Muscle of leg (tissue), 11 donors: Measurements from ENCODE around the gene RBFOX2. TPM values are rescaled to one million over a fixed set of nuclear protein-coding genes. Genes with fewer than 3 reads are reported as not detected.
"Not testable (repeated sequence)": the region's sequence is repeated elsewhere in the genome, so short reads cannot be mapped to it uniquely, and the experiment has no call there.

Source experiments
- DNase-seq: peaks from one replicate; pipeline ENCODE4 v3.0.0; 2013
- H3K27ac ChIP-seq: one replicate; pipeline ENCODE4 v1.5.1; 2013; ENCODE audit warnings: mild to moderate bottlenecking, low read length, control low read depth
- H3K27me3 ChIP-seq: one replicate; pipeline ENCODE4 v1.6.1; 2013; ENCODE audit warnings: low read length; ENCODE audit not compliant: control insufficient read depth, insufficient read depth
- H3K36me3 ChIP-seq: one replicate; pipeline ENCODE4 v1.6.1; 2013; ENCODE audit warnings: low read length; ENCODE audit not compliant: control insufficient read depth, insufficient read depth
- H3K4me1 ChIP-seq: one replicate; pipeline ENCODE4 v1.6.1; 2013; ENCODE audit warnings: low read length; ENCODE audit not compliant: control insufficient read depth, insufficient read depth
- H3K4me3 ChIP-seq: one replicate; pipeline ENCODE4 v1.5.1; 2013; ENCODE audit warnings: low read length, control low read depth
- H3K9me3 ChIP-seq: replicated peaks from 2 replicates; pipeline ENCODE4 v1.6.1; 2013; ENCODE audit warnings: low read depth, low read length; ENCODE audit not compliant: control insufficient read depth
- WGBS: methylation state at CpG from one replicate; pipeline ENCODE4 v1.1.5; 2013; ENCODE audit warnings: missing lambda C conversion rate; ENCODE audit not compliant: insufficient coverage; 5-methylcytosine and 5-hydroxymethylcytosine counted together
- polyA plus RNA-seq, 8 donors: library from polyadenylated mRNA; unstranded; fragments of 120-200 nt; gene quantifications; one replicate each; pipeline versions ENCODE4 v1.2.1 to v1.2.3, GENCODE V29; 2013; ENCODE audit warnings: inconsistent platforms in 1 of 8, low replicate concordance in 1 of 8; ENCODE audit not compliant: insufficient read length in 8 of 8, insufficient read depth in 1 of 8
- total RNA-seq: library from RNA; stranded (reverse); fragments of 120-200 nt; gene quantifications from one replicate; pipeline ENCODE4 v1.2.4, GENCODE V29; 2013

The RBFOX2 gene
- total and polyA plus RNA-seq, 9 donors: 159 to 234 (median 197) TPM

- 85% methylated on average over 3 of the region's 4 CpGs for WGBS
- Histone ChIP-seq H3K4me1 (no peaks in the 10 kb centered on the region), H3K27ac (no peak overlapping the region), H3K4me3 (no peak overlapping the region), H3K9me3 (no peaks in the 10 kb centered on the region), H3K36me3 (no peaks in the 10 kb centered on the region), H3K27me3 (no peaks in the 10 kb centered on the region)
- DNase-seq: no peak
Measured at GRCh38 chr22:35711336-35711735, 317.3 kb downstream of the RBFOX2 start.

DNA sequence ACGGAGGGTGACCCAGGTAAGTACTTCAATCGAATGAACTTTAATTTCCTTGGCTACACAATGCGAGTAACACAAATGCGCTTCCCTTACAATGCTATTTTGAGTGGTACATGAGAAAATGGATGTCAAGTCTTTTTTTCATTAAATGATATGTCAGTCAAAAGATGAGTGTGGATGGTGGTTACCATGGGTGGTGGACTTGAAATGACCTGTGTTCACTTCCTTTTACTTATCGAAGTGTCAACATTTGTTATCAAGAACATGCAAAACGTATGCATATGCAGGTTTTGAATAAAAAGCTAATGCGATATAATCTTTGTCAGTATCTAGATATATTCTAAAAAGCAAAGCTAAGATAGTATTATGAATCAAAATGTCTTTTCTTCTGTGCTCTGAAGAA, 319.7 kb downstream of the RBFOX2 start:
- no peak overlapping the region for H3K4me3 ChIP-seq
- no peaks in the 10 kb centered on the region for H3K36me3 ChIP-seq
- peak overlapping the region; percentile 32 for H3K27ac ChIP-seq
- no peaks in the 10 kb centered on the region for H3K9me3 ChIP-seq
- DNase-seq: no peak
- no peaks in the 10 kb centered on the region for H3K4me1 ChIP-seq
- no peaks in the 10 kb centered on the region for H3K27me3 ChIP-seq
- 92% methylated on average over 4 of the region's 7 CpGs for WGBS

GRCh38 chr22:35708453-35708852, 320.2 kb downstream of the RBFOX2 start:
- no peaks in the 10 kb centered on the region for H3K36me3 ChIP-seq
- H3K9me3 ChIP-seq: no peaks in the 10 kb centered on the region
- DNase-seq: peak; percentile 71
- H3K27ac ChIP-seq: peak overlapping the region; percentile 32
- no peaks in the 10 kb centered on the region for H3K4me1 ChIP-seq
- WGBS: 31% methylated on average over 2 of the region's 7 CpGs
- H3K27me3 ChIP-seq: no peaks in the 10 kb centered on the region
- no peak overlapping the region for H3K4me3 ChIP-seq

DNA sequence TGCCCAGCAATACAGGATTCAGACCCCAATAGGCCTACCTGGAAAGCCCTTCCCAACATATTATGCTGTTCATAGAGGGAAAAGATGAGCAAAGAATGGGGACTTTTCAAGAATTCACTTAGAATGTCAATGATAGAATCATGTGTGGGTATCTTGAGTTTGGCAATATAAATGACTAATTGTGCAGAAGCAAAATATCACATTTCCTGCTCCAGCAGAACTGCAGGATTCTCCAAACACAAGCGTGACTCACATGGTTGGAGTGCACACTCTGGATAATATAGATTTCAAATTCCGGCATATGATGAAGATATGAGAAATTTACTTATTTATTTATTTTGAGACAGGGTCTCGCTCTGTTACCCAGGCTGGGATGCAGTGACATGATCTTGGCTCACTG, 323.5 kb downstream of the RBFOX2 start:
- Histone ChIP-seq H3K4me3 (no peak overlapping the region), H3K36me3 (no peaks in the 10 kb centered on the region), H3K9me3 (no peaks in the 10 kb centered on the region), H3K27me3 (no peaks in the 10 kb centered on the region), H3K27ac (no peak overlapping the region), H3K4me1 (no peaks in the 10 kb centered on the region)
- no peak for DNase-seq
- no CpG with 5 or more reads among the region's 3 CpGs for WGBS

- Histone ChIP-seq H3K9me3 (no peaks in the 10 kb centered on the region), H3K27me3 (no peaks in the 10 kb centered on the region), H3K36me3 (no peaks in the 10 kb centered on the region), H3K27ac (no peak overlapping the region), H3K4me1 (no peaks in the 10 kb centered on the region), H3K4me3 (no peak overlapping the region)
- WGBS: 88% methylated on average over 6 of the region's 7 CpGs
- DNase-seq: no peak
Measured at GRCh38 chr22:35703861-35704584, 324.6 kb downstream of the RBFOX2 start.

GRCh38 chr22:35699852-35700251, 328.8 kb downstream of the RBFOX2 start:
- not testable (repeated sequence) for H3K4me3 ChIP-seq, DNase-seq, H3K36me3 ChIP-seq, H3K27ac ChIP-seq, H3K27me3 ChIP-seq, H3K4me1 ChIP-seq, H3K9me3 ChIP-seq
- WGBS: no CpG with 5 or more reads among the region's 6 CpGs

GRCh38 chr22:35697142-35697541, 331.5 kb downstream of the RBFOX2 start:
- no peak for DNase-seq
- 89% methylated on average over 7 of the region's 14 CpGs for WGBS
- H3K4me1 ChIP-seq: no peaks in the 10 kb centered on the region

DNA sequence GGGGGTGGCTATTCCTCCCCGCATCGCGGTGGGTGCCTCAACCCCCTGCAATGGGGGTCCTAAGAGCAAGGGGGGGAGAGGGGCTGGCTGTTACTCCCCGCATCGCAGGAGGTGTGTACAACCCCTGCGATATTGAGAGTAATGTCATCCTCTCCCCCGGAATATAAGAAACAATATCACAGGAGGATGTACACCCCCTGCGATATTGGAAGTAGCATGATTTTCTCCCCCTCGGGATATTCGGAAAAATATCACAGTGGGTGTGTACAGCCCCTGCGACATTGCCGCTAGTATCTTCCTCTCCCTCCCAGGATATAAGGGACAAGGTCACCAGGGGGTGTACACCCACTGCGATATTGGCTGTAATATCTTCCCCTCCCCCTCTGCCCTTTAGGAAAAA, 333.4 kb downstream of the RBFOX2 start:
- no peaks in the 10 kb centered on the region for H3K27me3 ChIP-seq
- no peak overlapping the region for H3K4me3 ChIP-seq
- H3K27ac ChIP-seq: no peak overlapping the region
- H3K9me3 ChIP-seq: no peaks in the 10 kb centered on the region
- peaks cover 6% of the 10 kb centered on the region for H3K4me1 ChIP-seq
- DNase-seq: no peak
- H3K36me3 ChIP-seq: no peaks in the 10 kb centered on the region
- 100% methylated on average over 2 of the region's 13 CpGs for WGBS

More at GRCh38 chr22:35697142-35697541, 331.5 kb downstream of the RBFOX2 start:
- no peaks in the 10 kb centered on the region for H3K36me3 ChIP-seq
- no peaks in the 10 kb centered on the region for H3K9me3 ChIP-seq
- no peak overlapping the region for H3K4me3 ChIP-seq
- no peak overlapping the region for H3K27ac ChIP-seq
- no peaks in the 10 kb centered on the region for H3K27me3 ChIP-seq

GRCh38 chr22:35690001-35690400, 338.6 kb downstream of the RBFOX2 start:
- no CpG with 5 or more reads among the region's 1 CpG for WGBS
- Histone ChIP-seq H3K27me3 (no peaks in the 10 kb centered on the region), H3K27ac (no peak overlapping the region), H3K36me3 (no peaks in the 10 kb centered on the region), H3K4me1 (peaks cover 6% of the 10 kb centered on the region), H3K9me3 (peaks cover 2% of the 10 kb centered on the region), H3K4me3 (no peak overlapping the region)
- no peak for DNase-seq

- Histone ChIP-seq H3K36me3 (no peaks in the 10 kb centered on the region), H3K4me3 (no peak overlapping the region), H3K9me3 (peaks cover 2% of the 10 kb centered on the region), H3K4me1 (peaks cover 6% of the 10 kb centered on the region), H3K27me3 (no peaks in the 10 kb centered on the region), H3K27ac (no peak overlapping the region)
- DNase-seq: no peak
- WGBS: 80% methylated on average over 4 of the region's 10 CpGs
Measured at GRCh38 chr22:35688913-35689675, 339.5 kb downstream of the RBFOX2 start.
